H9 (cell line): ENCODE results near the gene BYSL. TPM values are rescaled to one million over a fixed set of nuclear protein-coding genes. Genes with fewer than 3 reads are reported as not detected.

ENCODE experiments used
- DNase-seq: peaks from one replicate; pipeline ENCODE4 v3.0.0-alpha.2; 2017
- H2AFZ ChIP-seq: one replicate; pipeline ENCODE4 v1.6.1; 2013; ENCODE audit warnings: mild to moderate bottlenecking, low read length, control low read depth, moderate library complexity
- H2AK5ac ChIP-seq: 2 replicates; pipeline ENCODE4 v1.6.1; 2013; ENCODE audit warnings: low read length, control low read depth, mixed read lengths; ENCODE audit not compliant: insufficient read length
- H2BK120ac ChIP-seq: one replicate; pipeline ENCODE4 v1.6.1; 2013; ENCODE audit warnings: low read depth, mild to moderate bottlenecking, low read length, control low read depth, inconsistent platforms; ENCODE audit not compliant: poor library complexity, severe bottlenecking
- H2BK12ac ChIP-seq: 2 replicates; pipeline ENCODE4 v1.6.1; 2013; ENCODE audit warnings: low read length, control low read depth, mixed read lengths, low read depth; ENCODE audit not compliant: insufficient read length
- H2BK15ac ChIP-seq: 2 replicates; pipeline ENCODE4 v1.6.1; 2013; ENCODE audit warnings: low read depth, low read length, control low read depth
- H2BK20ac ChIP-seq: one replicate; pipeline ENCODE4 v1.6.1; 2013; ENCODE audit warnings: low read depth, mild to moderate bottlenecking, low read length, control low read depth, inconsistent platforms; ENCODE audit not compliant: poor library complexity, severe bottlenecking
- H2BK5ac ChIP-seq: 2 replicates; pipeline ENCODE4 v1.6.1; 2013; ENCODE audit warnings: low read length, control low read depth, mixed read lengths; ENCODE audit not compliant: insufficient read length
- H3K14ac ChIP-seq: 2 replicates; pipeline ENCODE4 v1.6.1; 2013; ENCODE audit warnings: low read length, control low read depth; ENCODE audit not compliant: insufficient read depth
- H3K18ac ChIP-seq: 2 replicates; pipeline ENCODE4 v1.6.1; 2013; ENCODE audit warnings: low read depth, mild to moderate bottlenecking, mixed read lengths, low read length, control low read depth; ENCODE audit not compliant: insufficient read length
- H3K23ac ChIP-seq: 2 replicates; pipeline ENCODE4 v1.6.1; 2013; ENCODE audit warnings: low read length, control low read depth, mixed read lengths, low read depth; ENCODE audit not compliant: insufficient read length
- H3K23me2 ChIP-seq: 2 replicates; pipeline ENCODE4 v1.6.1; 2013; ENCODE audit warnings: low read depth, mild to moderate bottlenecking, mixed read lengths, low read length, control low read depth; ENCODE audit not compliant: insufficient read length, poor library complexity, severe bottlenecking
- H3K27ac ChIP-seq: 2 replicates; pipeline ENCODE4 v1.5.1; 2013; ENCODE audit warnings: low read length, control low read depth, mixed read lengths, low read depth; ENCODE audit not compliant: insufficient read length
- H3K27me3 ChIP-seq: 2 replicates; pipeline ENCODE4 v1.6.1; 2013; ENCODE audit warnings: low read length, control low read depth, inconsistent platforms; ENCODE audit not compliant: insufficient read depth
- H3K4ac ChIP-seq: 2 replicates; pipeline ENCODE4 v1.6.1; 2013; ENCODE audit warnings: low read depth, mild to moderate bottlenecking, control low read depth, inconsistent platforms, low read length, moderate library complexity
- H3K4me1 ChIP-seq: 2 replicates; pipeline ENCODE4 v1.6.1; 2013; ENCODE audit warnings: low read length, control low read depth, inconsistent platforms; ENCODE audit not compliant: insufficient read depth
- H3K4me2 ChIP-seq: 2 replicates; pipeline ENCODE4 v1.6.1; 2013; ENCODE audit warnings: low read length, control low read depth, mixed read lengths; ENCODE audit not compliant: insufficient read length, insufficient read depth
- H3K56ac ChIP-seq: 2 replicates; pipeline ENCODE4 v1.6.1; 2013; ENCODE audit warnings: low read depth, mild to moderate bottlenecking, mixed read lengths, low read length, control low read depth; ENCODE audit not compliant: insufficient read length
- H3K79me1 ChIP-seq: 2 replicates; pipeline ENCODE4 v1.6.1; 2013; ENCODE audit warnings: low read depth, mild to moderate bottlenecking, moderate library complexity, low read length, control low read depth, inconsistent platforms; ENCODE audit not compliant: insufficient read depth, poor library complexity, severe bottlenecking
- H3K79me2 ChIP-seq: 2 replicates; pipeline ENCODE4 v1.6.1; 2013; ENCODE audit warnings: low read length, control low read depth, inconsistent platforms; ENCODE audit not compliant: insufficient read depth
- H3K9ac ChIP-seq: 2 replicates; pipeline ENCODE4 v1.6.1; 2013; ENCODE audit warnings: low read length, control low read depth, mixed read lengths; ENCODE audit not compliant: insufficient read length; ENCODE audit errors: extremely low read depth
- H3K9me3 ChIP-seq: one replicate; pipeline ENCODE4 v1.6.1; 2013; ENCODE audit warnings: low read depth, low read length, inconsistent platforms; ENCODE audit not compliant: control insufficient read depth
- H3T11ph ChIP-seq: one replicate; pipeline ENCODE4 v1.6.1; 2013; ENCODE audit warnings: mild to moderate bottlenecking, low read length, control low read depth, inconsistent platforms
- H4K20me1 ChIP-seq: one replicate; pipeline ENCODE4 v1.6.1; 2013; ENCODE audit not compliant: control insufficient read depth, insufficient read length, insufficient read depth
- H4K5ac ChIP-seq: 2 replicates; pipeline ENCODE4 v1.6.1; 2013; ENCODE audit warnings: low read depth, mild to moderate bottlenecking, mixed read lengths, low read length, control low read depth; ENCODE audit not compliant: insufficient read length
- H4K8ac ChIP-seq: replicated peaks from 2 replicates; pipeline ENCODE4 v1.6.1; 2013; ENCODE audit warnings: low read length, control low read depth, mixed read lengths, low read depth; ENCODE audit not compliant: insufficient read length
- H4K91ac ChIP-seq: 2 replicates; pipeline ENCODE4 v1.6.1; 2013; ENCODE audit warnings: low read depth, mild to moderate bottlenecking, moderate library complexity, mixed read lengths, low read length, control low read depth; ENCODE audit not compliant: insufficient read length
- H3K27ac Mint-ChIP-seq, 3 experiments: 2 replicates in 2 of 3; 3 replicates in 1 of 3; pipeline ENCODE4 v1.8.0; 2020 to 2021; ENCODE audit warnings: mixed read lengths in 3 of 3, mild to moderate bottlenecking in 1 of 3, moderate library complexity in 1 of 3
- H3K27me3 Mint-ChIP-seq: 2 replicates; pipeline ENCODE4 v1.8.0; 2021; ENCODE audit warnings: low read depth, mild to moderate bottlenecking, moderate library complexity, mixed read lengths
- H3K36me3 Mint-ChIP-seq, 3 experiments: 2 replicates in 2 of 3; 3 replicates in 1 of 3; pipeline ENCODE4 v1.8.0; 2020 to 2021; ENCODE audit warnings: low read depth in 3 of 3, mixed read lengths in 3 of 3; ENCODE audit not compliant: insufficient read depth in 1 of 3
- H3K4me1 Mint-ChIP-seq, 2 experiments: 2 replicates each; pipeline ENCODE4 v1.8.0; 2020; ENCODE audit warnings: mixed read lengths in 2 of 2
- H3K4me3 Mint-ChIP-seq, 2 experiments: 2 replicates in 1 of 2; 3 replicates in 1 of 2; pipeline ENCODE4 v1.8.0; 2020 to 2021; ENCODE audit warnings: mild to moderate bottlenecking in 2 of 2, mixed read lengths in 2 of 2, moderate library complexity in 1 of 2
- H3K9me3 Mint-ChIP-seq, 2 experiments: 2 replicates in 1 of 2; 3 replicates in 1 of 2; pipeline ENCODE4 v1.8.0; 2020; ENCODE audit warnings: mild to moderate bottlenecking in 2 of 2, mixed read lengths in 2 of 2, moderate library complexity in 1 of 2
- WGBS: extraction: QIAGEN DNeasy Blood & Tissue Kit; methylation state at CpG from one replicate; pipeline ENCODE4 v1.1.7; 2013; ENCODE audit warnings: missing lambda C conversion rate, low lambda C conversion rate, mixed read lengths; ENCODE audit not compliant: insufficient read length; ENCODE audit errors: extremely low coverage; 5-methylcytosine and 5-hydroxymethylcytosine counted together
- total RNA-seq: library from RNA; stranded (reverse); gene quantifications from 2 replicates; pipeline ENCODE4 v1.2.1, GENCODE V29; 2021
- TF ChIP-seq, protein P1 (sequence below): fragments of 200-600 bp; sonication (generic); conservative IDR thresholded peaks from 3 replicates; pipeline ENCODE4 v1.8.0; 2021; ENCODE audit warnings: antibody characterized with exemption, mild to moderate bottlenecking

BYSL gene
- total RNA-seq, 1 experiment from 2014 or later, result 71.1 TPM

DNA sequence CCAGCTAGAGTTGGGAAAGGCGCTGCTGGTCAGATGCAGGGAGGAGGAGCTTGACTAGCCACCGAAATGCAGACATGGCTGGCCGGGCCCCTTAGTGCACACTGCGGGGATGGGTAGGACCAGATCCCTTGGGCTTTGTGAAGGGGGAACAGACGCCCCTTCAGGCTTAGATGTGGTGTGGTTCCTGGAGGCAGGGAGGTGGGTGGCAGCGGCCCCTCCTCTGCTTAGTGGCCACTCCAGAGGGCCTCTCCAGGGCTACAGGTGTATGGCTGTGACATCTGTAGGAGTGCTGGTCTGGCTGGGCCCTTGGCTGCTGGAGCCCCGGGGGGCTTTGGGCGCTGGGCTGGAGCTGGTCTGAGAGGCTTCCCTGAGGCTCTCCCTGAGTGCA, 14.4 kb downstream of the BYSL start:
- no peaks in the 10 kb centered on the region for H3K27me3 ChIP-seq
- H2AFZ ChIP-seq, result no peak overlapping the region
- WGBS, result no CpG with 5 or more reads among the region's 8 CpGs
- Mint-ChIP-seq H3K27ac (peak overlapping the region; percentile 41 to 94 (median 53); a peak in 5 of 7 replicates), H3K4me3 (no peak overlapping the region), H3K9me3 (no peaks in the 10 kb centered on the region), H3K27me3 (peaks cover 5% of the 10 kb centered on the region), H3K36me3 (peaks cover 26 to 62% (median 45%) of the 10 kb centered on the region in 3 experiments), H3K4me1 (peaks cover 26 to 33% of the 10 kb centered on the region in 2 experiments)
- no peak overlapping the region for H2BK5ac ChIP-seq
- H2AK5ac ChIP-seq, result no peak overlapping the region
- H3K79me2 ChIP-seq, result no peaks in the 10 kb centered on the region
- no peak overlapping the region for H3K4ac ChIP-seq
- no peaks in the 10 kb centered on the region for H3K9me3 ChIP-seq
- no peak overlapping the region for H3K56ac ChIP-seq
- H4K8ac ChIP-seq, result no peak overlapping the region
- H3K79me1 ChIP-seq, result no peaks in the 10 kb centered on the region
- H3K4me2 ChIP-seq, result no peak overlapping the region
- H3K9ac ChIP-seq, result no peak overlapping the region
- H3K14ac ChIP-seq, result no peak overlapping the region
- peak; percentile 42 for DNase-seq
- H2BK12ac ChIP-seq, result no peak overlapping the region
- H3K27ac ChIP-seq, result no peak overlapping the region
- H2BK120ac ChIP-seq, result no peak overlapping the region
- TF ChIP-seq, protein P1, sequence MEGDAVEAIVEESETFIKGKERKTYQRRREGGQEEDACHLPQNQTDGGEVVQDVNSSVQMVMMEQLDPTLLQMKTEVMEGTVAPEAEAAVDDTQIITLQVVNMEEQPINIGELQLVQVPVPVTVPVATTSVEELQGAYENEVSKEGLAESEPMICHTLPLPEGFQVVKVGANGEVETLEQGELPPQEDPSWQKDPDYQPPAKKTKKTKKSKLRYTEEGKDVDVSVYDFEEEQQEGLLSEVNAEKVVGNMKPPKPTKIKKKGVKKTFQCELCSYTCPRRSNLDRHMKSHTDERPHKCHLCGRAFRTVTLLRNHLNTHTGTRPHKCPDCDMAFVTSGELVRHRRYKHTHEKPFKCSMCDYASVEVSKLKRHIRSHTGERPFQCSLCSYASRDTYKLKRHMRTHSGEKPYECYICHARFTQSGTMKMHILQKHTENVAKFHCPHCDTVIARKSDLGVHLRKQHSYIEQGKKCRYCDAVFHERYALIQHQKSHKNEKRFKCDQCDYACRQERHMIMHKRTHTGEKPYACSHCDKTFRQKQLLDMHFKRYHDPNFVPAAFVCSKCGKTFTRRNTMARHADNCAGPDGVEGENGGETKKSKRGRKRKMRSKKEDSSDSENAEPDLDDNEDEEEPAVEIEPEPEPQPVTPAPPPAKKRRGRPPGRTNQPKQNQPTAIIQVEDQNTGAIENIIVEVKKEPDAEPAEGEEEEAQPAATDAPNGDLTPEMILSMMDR, result no peak
- H3K18ac ChIP-seq, result no peak overlapping the region
- peaks cover 3% of the 10 kb centered on the region for H4K20me1 ChIP-seq
- H3K23me2 ChIP-seq, result peaks cover 7% of the 10 kb centered on the region
- H3K4me1 ChIP-seq, result peaks cover 12% of the 10 kb centered on the region; the same call in 1 of the 2 replicates
- H2BK20ac ChIP-seq, result no peak overlapping the region
- H3T11ph ChIP-seq, result no peak overlapping the region
- H4K5ac ChIP-seq, result no peak overlapping the region
- H2BK15ac ChIP-seq, result no peak overlapping the region
- no peak overlapping the region for H4K91ac ChIP-seq
- no peak overlapping the region for H3K23ac ChIP-seq
